NT2/D1 (cell line): ENCODE measurements around the gene SEC14L1.

ENCODE experiments used
- DNase-seq: peaks from one replicate; pipeline ENCODE4 v3.0.0-alpha.2; 2011; ENCODE audit warnings: low read depth, low spot score
- H3K27me3 ChIP-seq: 2 replicates; pipeline ENCODE4 v1.6.0; 2011; ENCODE audit warnings: mild to moderate bottlenecking; ENCODE audit not compliant: insufficient read length, insufficient read depth
- H3K36me3 ChIP-seq: 2 replicates; pipeline ENCODE4 v1.6.1; 2011; ENCODE audit warnings: mild to moderate bottlenecking, low read length, mixed read lengths; ENCODE audit not compliant: insufficient read depth, insufficient read length
- H3K4me1 ChIP-seq: 2 replicates; pipeline ENCODE4 v1.5.1; 2011; ENCODE audit not compliant: insufficient read depth, insufficient read length
- H3K4me3 ChIP-seq: 2 replicates; pipeline ENCODE4 v1.5.1; 2011; ENCODE audit warnings: low read depth; ENCODE audit not compliant: insufficient read length
- H3K9ac ChIP-seq: 2 replicates; pipeline ENCODE4 v1.6.0; 2011; ENCODE audit warnings: low read depth; ENCODE audit not compliant: insufficient read length
- H3K9me3 ChIP-seq: 2 replicates; pipeline ENCODE4 v1.5.1; 2011; ENCODE audit warnings: mild to moderate bottlenecking, low read length; ENCODE audit not compliant: insufficient read depth
- SUZ12 ChIP-seq: IDR thresholded peaks from 2 replicates; pipeline ENCODE4 v1.6.1; 2011; ENCODE audit not compliant: insufficient read length, insufficient read depth; ENCODE audit errors: extremely low read depth
- YY1 ChIP-seq: IDR thresholded peaks from 2 replicates; pipeline ENCODE4 v1.6.1; 2011; ENCODE audit not compliant: insufficient read length, insufficient read depth
- ZNF274 ChIP-seq: IDR thresholded peaks from 2 replicates; pipeline ENCODE4 v1.6.1; 2011; ENCODE audit warnings: mild to moderate bottlenecking, low read depth, low read length

SEC14L1 gene

GRCh38 chr17:77237232-77238008, 96.7 kb downstream of the SEC14L1 start:
- no peak for DNase-seq

GRCh38 chr17:77240976-77241375, 100.2 kb downstream of the SEC14L1 start:
- H3K4me3 ChIP-seq = no peak overlapping the region

More at GRCh38 chr17:77237232-77238008, 96.7 kb downstream of the SEC14L1 start:
- no peak for TF ChIP-seq ZNF274
- TF ChIP-seq SUZ12 = no peak
- TF ChIP-seq YY1 = no peak
- Histone ChIP-seq H3K9ac (no peak overlapping the region), H3K4me3 (no peak overlapping the region), H3K36me3 (no peaks in the 10 kb centered on the region), H3K27me3 (no peaks in the 10 kb centered on the region), H3K9me3 (no peaks in the 10 kb centered on the region), H3K4me1 (no peaks in the 10 kb centered on the region)

GRCh38 chr17:77242118-77242851, 101.5 kb downstream of the SEC14L1 start:
- no peaks in the 10 kb centered on the region for H3K4me1 ChIP-seq
- no peak for TF ChIP-seq ZNF274
- no peak for TF ChIP-seq SUZ12
- TF ChIP-seq YY1 = no peak
- DNase-seq = no peak
- no peak overlapping the region for H3K9ac ChIP-seq
- no peaks in the 10 kb centered on the region for H3K36me3 ChIP-seq
- no peak overlapping the region for H3K4me3 ChIP-seq
- no peaks in the 10 kb centered on the region for H3K9me3 ChIP-seq
- peaks cover 4% of the 10 kb centered on the region for H3K27me3 ChIP-seq

More at GRCh38 chr17:77240976-77241375, 100.2 kb downstream of the SEC14L1 start:
- H3K9ac ChIP-seq = no peak overlapping the region
- no peaks in the 10 kb centered on the region for H3K36me3 ChIP-seq
- DNase-seq = no peak
- H3K9me3 ChIP-seq = no peaks in the 10 kb centered on the region
- no peaks in the 10 kb centered on the region for H3K4me1 ChIP-seq
- TF ChIP-seq SUZ12 (no peak), YY1 (no peak), ZNF274 (no peak)
- no peaks in the 10 kb centered on the region for H3K27me3 ChIP-seq

- Histone ChIP-seq H3K4me1 (no peaks in the 10 kb centered on the region), H3K36me3 (no peaks in the 10 kb centered on the region), H3K9me3 (no peaks in the 10 kb centered on the region), H3K27me3 (peaks cover 26% of the 10 kb centered on the region), H3K4me3 (no peak overlapping the region), H3K9ac (no peak overlapping the region)
- no peak for TF ChIP-seq SUZ12
- TF ChIP-seq ZNF274 = no peak
- no peak for TF ChIP-seq YY1
- DNase-seq = no peak
Observed at GRCh38 chr17:77245162-77245926, 104.6 kb downstream of the SEC14L1 start.

- Histone ChIP-seq H3K4me1 (no peaks in the 10 kb centered on the region), H3K4me3 (peak overlapping the region; percentile 35), H3K9me3 (no peaks in the 10 kb centered on the region), H3K36me3 (no peaks in the 10 kb centered on the region), H3K27me3 (peaks cover 26% of the 10 kb centered on the region), H3K9ac (peak overlapping the region; percentile 3)
- no peak for TF ChIP-seq YY1
- TF ChIP-seq ZNF274 = no peak
- TF ChIP-seq SUZ12 = no peak
- no peak for DNase-seq
Observed at GRCh38 chr17:77246110-77247047, 105.6 kb downstream of the SEC14L1 start.

- Histone ChIP-seq H3K4me3 (peak overlapping the region; percentile 35), H3K27me3 (peaks cover 26% of the 10 kb centered on the region), H3K36me3 (no peaks in the 10 kb centered on the region), H3K9ac (peak overlapping the region; percentile 3), H3K9me3 (no peaks in the 10 kb centered on the region), H3K4me1 (no peaks in the 10 kb centered on the region)
- TF ChIP-seq ZNF274 (no peak), YY1 (no peak), SUZ12 (no peak)
- DNase-seq = peak; percentile 35
Observed at GRCh38 chr17:77247048-77247541, 106.3 kb downstream of the SEC14L1 start.
